Right atrium auricular region (tissue), 2 donors: Measurements from ENCODE around the gene TMEM135. TPM values are rescaled to one million over a fixed set of nuclear protein-coding genes. Genes with fewer than 3 reads are reported as not detected.

ENCODE experiments used
- DNase-seq: peaks from one replicate; pipeline ENCODE4 v3.0.0-alpha.2; 2019; ENCODE audit warnings: low spot score
- H3K27ac ChIP-seq, 2 donors: fragments of 200-600 bp; sonication (generic); 1 replicate in 1 of 2; 2 replicates in 1 of 2; pipeline ENCODE4 v1.5.1; 2016 to 2019
- H3K27me3 ChIP-seq, 2 donors: fragments of 200-600 bp; sonication (generic); one replicate each; pipeline versions ENCODE4 v1.5.1 to v1.6.0; 2017 to 2019
- H3K36me3 ChIP-seq: fragments of 200-600 bp; sonication (generic); one replicate; pipeline ENCODE4 v1.5.1; 2016
- H3K4me1 ChIP-seq, 2 donors: fragments of 200-600 bp; sonication (generic); one replicate each; pipeline versions ENCODE4 v1.5.1 to v1.6.0; 2017 to 2019
- H3K4me3 ChIP-seq, 2 donors: fragments of 200-600 bp; sonication (generic); 1 replicate in 1 of 2; 2 replicates in 1 of 2; pipeline ENCODE4 v1.5.1; 2017 to 2019; ENCODE audit warnings: mild to moderate bottlenecking in 1 of 2, moderate library complexity in 1 of 2
- H3K9me3 ChIP-seq, 2 donors: fragments of 200-600 bp; sonication (generic); one replicate each; pipeline ENCODE4 v1.5.1; 2019
- total RNA-seq, 2 donors: library from RNA; depleted of rRNA; stranded (reverse); fragments of >200 nt; gene quantifications; one replicate each; pipeline ENCODE4 v1.1.0, GENCODE V29; 2016
- TF ChIP-seq, protein P1 (sequence below), 2 donors: fragments of 200-600 bp; sonication (generic); IDR thresholded peaks; one replicate each; pipeline ENCODE4 v1.5.1; 2019; ENCODE audit warnings: antibody characterized with exemption in 2 of 2

Gene TMEM135
- total RNA-seq, 2 donors from 2014 or later, result 12.2 to 13.0 TPM

GRCh38 chr11:87259736-87260135 is 222.0 kb downstream of the TMEM135 start:
- H3K4me3 ChIP-seq, result no peak overlapping the region
- TF ChIP-seq, protein P1, sequence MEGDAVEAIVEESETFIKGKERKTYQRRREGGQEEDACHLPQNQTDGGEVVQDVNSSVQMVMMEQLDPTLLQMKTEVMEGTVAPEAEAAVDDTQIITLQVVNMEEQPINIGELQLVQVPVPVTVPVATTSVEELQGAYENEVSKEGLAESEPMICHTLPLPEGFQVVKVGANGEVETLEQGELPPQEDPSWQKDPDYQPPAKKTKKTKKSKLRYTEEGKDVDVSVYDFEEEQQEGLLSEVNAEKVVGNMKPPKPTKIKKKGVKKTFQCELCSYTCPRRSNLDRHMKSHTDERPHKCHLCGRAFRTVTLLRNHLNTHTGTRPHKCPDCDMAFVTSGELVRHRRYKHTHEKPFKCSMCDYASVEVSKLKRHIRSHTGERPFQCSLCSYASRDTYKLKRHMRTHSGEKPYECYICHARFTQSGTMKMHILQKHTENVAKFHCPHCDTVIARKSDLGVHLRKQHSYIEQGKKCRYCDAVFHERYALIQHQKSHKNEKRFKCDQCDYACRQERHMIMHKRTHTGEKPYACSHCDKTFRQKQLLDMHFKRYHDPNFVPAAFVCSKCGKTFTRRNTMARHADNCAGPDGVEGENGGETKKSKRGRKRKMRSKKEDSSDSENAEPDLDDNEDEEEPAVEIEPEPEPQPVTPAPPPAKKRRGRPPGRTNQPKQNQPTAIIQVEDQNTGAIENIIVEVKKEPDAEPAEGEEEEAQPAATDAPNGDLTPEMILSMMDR (IDR thresholded peaks at IDR 0.05), result no peak
- no peak overlapping the region for H3K27ac ChIP-seq
- H3K9me3 ChIP-seq, result no peaks in the 10 kb centered on the region
- no peaks in the 10 kb centered on the region for H3K27me3 ChIP-seq
- no peaks in the 10 kb centered on the region for H3K36me3 ChIP-seq
- no peak for DNase-seq
- H3K4me1 ChIP-seq, result peaks cover 0 to 9% of the 10 kb centered on the region in 2 donors

GRCh38 chr11:87260811-87261210 is 223.1 kb downstream of the TMEM135 start:
- Histone ChIP-seq H3K4me3 (no peak overlapping the region), H3K27ac (no peak overlapping the region), H3K4me1 (peaks cover 0 to 9% of the 10 kb centered on the region in 2 donors), H3K27me3 (no peaks in the 10 kb centered on the region), H3K36me3 (no peaks in the 10 kb centered on the region), H3K9me3 (no peaks in the 10 kb centered on the region)
- TF ChIP-seq, protein P1 (IDR thresholded peaks at IDR 0.05), result no peak
- DNase-seq, result no peak

DNA sequence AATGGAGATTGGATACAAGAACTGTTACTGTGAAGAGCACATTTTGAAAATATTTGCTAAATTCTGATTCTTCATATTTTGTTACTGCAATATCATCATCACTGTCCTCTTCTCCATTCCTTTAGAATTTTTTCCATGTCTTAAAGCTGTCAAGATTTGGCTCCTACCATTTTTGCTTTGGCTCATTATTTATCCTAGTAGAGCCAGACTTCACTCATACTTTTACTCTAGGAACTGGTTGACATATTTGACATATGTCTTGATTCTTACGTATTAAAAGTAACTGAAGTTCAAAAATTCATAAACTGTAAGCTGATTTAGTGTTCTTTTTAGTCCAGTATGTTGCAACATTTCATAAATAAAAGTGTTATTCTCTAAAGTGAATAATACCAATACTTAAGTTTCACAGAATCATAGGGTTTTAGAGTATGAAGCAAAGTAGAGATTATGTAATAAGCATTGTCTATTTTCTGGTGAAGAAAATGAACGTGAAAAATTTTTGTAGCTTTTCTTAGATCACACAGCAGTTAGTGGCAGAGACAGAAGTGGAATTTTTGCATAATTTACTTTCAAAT is 225.6 kb downstream of the TMEM135 start:
- Histone ChIP-seq H3K27ac (no peak overlapping the region), H3K36me3 (no peaks in the 10 kb centered on the region), H3K4me1 (peaks cover 0 to 9% of the 10 kb centered on the region in 2 donors), H3K27me3 (no peaks in the 10 kb centered on the region), H3K9me3 (no peaks in the 10 kb centered on the region), H3K4me3 (no peak overlapping the region)
- TF ChIP-seq, protein P1 (IDR thresholded peaks at IDR 0.05), result no peak
- DNase-seq, result no peak

DNA sequence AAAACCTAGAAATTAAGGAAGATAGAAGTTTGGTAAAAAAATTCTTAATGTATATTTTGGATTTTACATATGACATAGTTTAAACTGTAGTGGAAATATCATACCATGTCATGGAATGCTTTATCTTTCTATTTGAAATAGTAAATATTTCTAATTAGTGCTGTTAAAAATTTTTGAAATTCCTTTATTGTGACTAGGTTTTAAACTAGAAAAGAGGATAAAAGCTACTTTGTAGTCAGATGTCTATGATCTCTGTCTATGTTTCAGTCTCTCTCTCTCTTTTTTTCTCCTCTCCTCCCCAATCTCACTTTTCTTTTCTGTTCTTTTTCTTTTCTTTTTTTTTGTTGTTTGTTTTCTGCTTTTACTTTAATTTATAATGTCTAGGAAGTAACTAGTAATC is 226.2 kb downstream of the TMEM135 start:
- Histone ChIP-seq H3K27ac (no peak overlapping the region), H3K9me3 (no peaks in the 10 kb centered on the region)

GRCh38 chr11:87265132-87265531 is 227.4 kb downstream of the TMEM135 start:
- DNase-seq, result no peak
- no peak overlapping the region for H3K27ac ChIP-seq
- TF ChIP-seq, protein P1 (IDR thresholded peaks at IDR 0.05), result no peak

More for the DNA sequence above, 226.2 kb downstream of the TMEM135 start:
- no peak for DNase-seq
- no peak overlapping the region for H3K4me3 ChIP-seq
- peaks cover 0 to 9% of the 10 kb centered on the region in 2 donors for H3K4me1 ChIP-seq
- H3K36me3 ChIP-seq, result no peaks in the 10 kb centered on the region
- H3K27me3 ChIP-seq, result no peaks in the 10 kb centered on the region
- TF ChIP-seq, protein P1 (IDR thresholded peaks at IDR 0.05), result no peak

GRCh38 chr11:87265979-87266378 is 228.2 kb downstream of the TMEM135 start:
- TF ChIP-seq, protein P1 (IDR thresholded peaks at IDR 0.05), result no peak
- H3K27ac ChIP-seq, result no peak overlapping the region
- no peaks in the 10 kb centered on the region for H3K36me3 ChIP-seq
- no peaks in the 10 kb centered on the region for H3K4me1 ChIP-seq
- H3K4me3 ChIP-seq, result no peak overlapping the region
- H3K9me3 ChIP-seq, result no peaks in the 10 kb centered on the region
- no peak for DNase-seq
- no peaks in the 10 kb centered on the region for H3K27me3 ChIP-seq

More at GRCh38 chr11:87265132-87265531, 227.4 kb downstream of the TMEM135 start:
- H3K36me3 ChIP-seq, result no peaks in the 10 kb centered on the region
- H3K4me1 ChIP-seq, result peaks cover 0 to 2% of the 10 kb centered on the region in 2 donors
- H3K9me3 ChIP-seq, result no peaks in the 10 kb centered on the region
- H3K4me3 ChIP-seq, result no peak overlapping the region
- no peaks in the 10 kb centered on the region for H3K27me3 ChIP-seq
